GM23248 (cell line): ENCODE measurements around the gene ZBED5. TPM values are rescaled to one million over a fixed set of nuclear protein-coding genes. Genes with fewer than 3 reads are reported as not detected.
A peak's percentile ranks its signal among the peaks of the same experiment; 100 is the strongest.

Experiments
- DNase-seq: peaks from one replicate; pipeline ENCODE4 v3.0.0-alpha.2; 2015
- H2AFZ ChIP-seq: fragments of 200-600 bp; sonication (generic); 2 replicates; pipeline ENCODE4 v1.6.1; 2016; ENCODE audit warnings: antibody characterized with exemption
- H3F3A ChIP-seq: fragments of 200-600 bp; sonication (generic); 2 replicates; pipeline ENCODE4 v1.6.1; 2016; ENCODE audit warnings: mild to moderate bottlenecking, antibody characterized with exemption, mixed run types; ENCODE audit not compliant: insufficient read depth
- H3K27ac ChIP-seq: fragments of 200-600 bp; sonication (generic); 2 replicates; pipeline ENCODE4 v1.5.1; 2016; ENCODE audit warnings: mild to moderate bottlenecking
- H3K27me3 ChIP-seq: fragments of 200-600 bp; sonication (generic); replicated peaks from 2 replicates; pipeline ENCODE4 v1.6.1; 2016; ENCODE audit warnings: mild to moderate bottlenecking; ENCODE audit not compliant: insufficient read depth
- H3K36me3 ChIP-seq: fragments of 200-600 bp; sonication (generic); 2 replicates; pipeline ENCODE4 v1.6.1; 2016; ENCODE audit warnings: low read depth, mild to moderate bottlenecking
- H3K4me1 ChIP-seq: fragments of 200-600 bp; sonication (generic); 2 replicates; pipeline ENCODE4 v1.6.1; 2016; ENCODE audit warnings: mild to moderate bottlenecking; ENCODE audit not compliant: insufficient read depth
- H3K4me2 ChIP-seq: fragments of 200-600 bp; sonication (generic); one replicate; pipeline ENCODE4 v1.6.1; 2016; ENCODE audit warnings: mild to moderate bottlenecking; ENCODE audit not compliant: unreplicated experiment
- H3K4me3 ChIP-seq: fragments of 200-600 bp; sonication (generic); 2 replicates; pipeline ENCODE4 v1.5.1; 2016; ENCODE audit warnings: mild to moderate bottlenecking
- H3K79me2 ChIP-seq: fragments of 200-600 bp; sonication (generic); 2 replicates; pipeline ENCODE4 v1.6.1; 2016; ENCODE audit warnings: mild to moderate bottlenecking; ENCODE audit not compliant: insufficient read depth
- H3K9ac ChIP-seq: fragments of 200-600 bp; sonication (generic); 2 replicates; pipeline ENCODE4 v1.6.1; 2016; ENCODE audit warnings: mild to moderate bottlenecking
- H3K9me2 ChIP-seq: fragments of 200-600 bp; sonication (generic); 2 replicates; pipeline ENCODE4 v1.6.1; 2016; ENCODE audit warnings: mixed run types, mild to moderate bottlenecking, moderate library complexity; ENCODE audit not compliant: insufficient read depth
- H3K9me3 ChIP-seq: fragments of 200-600 bp; sonication (generic); one replicate; pipeline ENCODE4 v1.6.1; 2017; ENCODE audit warnings: low read depth
- H4K20me1 ChIP-seq: fragments of 200-600 bp; sonication (generic); 2 replicates; pipeline ENCODE4 v1.6.0; 2016; ENCODE audit not compliant: insufficient read depth
- EZH2 ChIP-seq: fragments of 200-600 bp; sonication (generic); IDR thresholded peaks from 2 replicates; pipeline ENCODE4 v1.6.1; 2018; ENCODE audit warnings: antibody characterized with exemption, mild to moderate bottlenecking; ENCODE audit not compliant: insufficient read depth, poor library complexity, severe bottlenecking
- EZH2phosphoT487 ChIP-seq: fragments of 200-600 bp; sonication (generic); IDR thresholded peaks from 2 replicates; pipeline ENCODE4 v1.6.1; 2018; ENCODE audit warnings: antibody characterized with exemption, moderate library complexity, mild to moderate bottlenecking, low read depth; ENCODE audit not compliant: insufficient read depth
- WGBS, 2 experiments: methylation state at CpG; one replicate each; pipeline ENCODE4 v1.1.6; 2015 to 2017; ENCODE audit warnings: low lambda C conversion rate in 2 of 2, low coverage in 1 of 2; ENCODE audit errors: missing lambda C conversion rate in 2 of 2; 5-methylcytosine and 5-hydroxymethylcytosine counted together
- in situ Hi-C: fragments of 300-500 bp; cut with MboI; formaldehyde crosslinking; loops from 2 replicates; pipeline ENCODE4 v1.15.0; 2020
- polyA plus RNA-seq: library from polyadenylated mRNA; unstranded; fragments of >200 nt; fragmentation: Nextera tagmentation; extraction: Ambion mirVana; gene quantifications from 2 replicates; pipeline ENCODE4 v1.2.1, GENCODE V29; 2016
- total RNA-seq: library from RNA; depleted of rRNA; stranded (reverse); fragments of >200 nt; shearing (Covaris generic); gene quantifications from 2 replicates; pipeline ENCODE4 v1.2.3, GENCODE V29; 2014

ZBED5 gene
- total and polyA plus RNA-seq, 2 experiments from 2014 or later, result 25.6 to 27.8 TPM

DNA sequence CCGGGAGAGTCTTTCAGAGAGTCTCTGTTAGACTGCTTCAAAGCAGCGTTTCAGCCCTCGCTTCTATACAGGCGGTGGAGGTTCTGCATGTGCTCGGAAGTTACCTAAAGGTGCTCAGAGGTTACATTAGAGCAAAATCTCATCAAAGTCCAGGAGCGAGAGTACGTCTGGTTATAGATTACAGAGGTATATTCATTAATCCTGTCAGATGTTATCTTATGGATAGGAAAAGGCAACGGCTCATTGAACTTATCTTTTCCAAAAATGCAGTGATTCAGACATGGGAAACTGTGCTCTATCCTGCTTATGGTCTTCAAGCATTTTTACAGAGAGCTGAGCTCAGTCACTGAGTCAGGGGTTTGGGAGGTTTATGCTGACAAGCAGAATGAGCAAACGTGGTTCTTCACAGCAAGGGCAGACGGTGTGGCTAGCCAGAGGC is 9.1 kb upstream of the ZBED5 start:
- Histone ChIP-seq H3K4me3 (no peak overlapping the region; the same call in 1 of the 2 replicates), H3K9me2 (no peaks in the 10 kb centered on the region), H3K27ac (peak overlapping the region; percentile 49), H3F3A (peaks cover 14% of the 10 kb centered on the region), H3K27me3 (no peaks in the 10 kb centered on the region), H3K4me1 (peaks cover 11% of the 10 kb centered on the region), H4K20me1 (no peaks in the 10 kb centered on the region), H3K4me2 (peak overlapping the region; percentile 38), H3K9ac (peak overlapping the region; percentile 39), H3K36me3 (no peaks in the 10 kb centered on the region), H2AFZ (peak overlapping the region; percentile 56), H3K79me2 (no peaks in the 10 kb centered on the region), H3K9me3 (no peaks in the 10 kb centered on the region)
- in situ Hi-C loops, result no loop called here
- DNase-seq, result peak; percentile 88
- no peak for TF ChIP-seq EZH2
- TF ChIP-seq EZH2phosphoT487, result no peak
- WGBS, 2 experiments, result 55 to 58% methylated on average over 10 of the region's 10 CpGs

DNA sequence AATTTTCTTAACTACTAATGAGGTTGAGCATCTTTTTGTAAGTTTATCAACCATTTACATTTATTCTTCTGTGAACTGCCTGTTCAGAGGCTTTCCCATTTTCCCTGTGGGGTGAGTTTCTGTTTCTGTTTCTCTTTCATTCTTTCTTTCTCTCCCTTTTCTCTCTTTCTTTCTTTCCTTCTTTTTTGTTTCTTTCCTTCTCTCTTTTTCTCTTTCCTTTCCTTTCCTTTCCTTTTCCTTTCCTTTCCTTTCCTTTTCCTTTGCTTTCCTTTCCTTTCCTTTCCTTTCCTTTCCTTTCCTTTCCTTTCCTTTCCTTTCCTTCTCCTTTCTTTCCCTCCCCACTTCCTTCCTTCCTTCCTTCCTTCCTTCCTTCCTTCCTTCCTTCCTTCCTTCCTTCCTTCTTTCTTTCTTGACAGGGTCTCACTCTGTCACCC is 8.0 kb upstream of the ZBED5 start:
- no peak overlapping the region for H3K4me3 ChIP-seq
- in situ Hi-C loops, result no loop called here
- H3K9me3 ChIP-seq, result no peaks in the 10 kb centered on the region
- H2AFZ ChIP-seq, result no peak overlapping the region
- H3K36me3 ChIP-seq, result no peaks in the 10 kb centered on the region
- no peaks in the 10 kb centered on the region for H3K9me2 ChIP-seq
- H3K27ac ChIP-seq, result no peak overlapping the region
- H3F3A ChIP-seq, result peaks cover 14% of the 10 kb centered on the region
- no peaks in the 10 kb centered on the region for H3K27me3 ChIP-seq
- no peaks in the 10 kb centered on the region for H4K20me1 ChIP-seq
- peaks cover 3% of the 10 kb centered on the region for H3K79me2 ChIP-seq
- H3K4me2 ChIP-seq, result no peak overlapping the region
- peaks cover 11% of the 10 kb centered on the region for H3K4me1 ChIP-seq
- no peak for DNase-seq
- TF ChIP-seq EZH2phosphoT487, result no peak
- TF ChIP-seq EZH2, result no peak
- no peak overlapping the region for H3K9ac ChIP-seq

DNA sequence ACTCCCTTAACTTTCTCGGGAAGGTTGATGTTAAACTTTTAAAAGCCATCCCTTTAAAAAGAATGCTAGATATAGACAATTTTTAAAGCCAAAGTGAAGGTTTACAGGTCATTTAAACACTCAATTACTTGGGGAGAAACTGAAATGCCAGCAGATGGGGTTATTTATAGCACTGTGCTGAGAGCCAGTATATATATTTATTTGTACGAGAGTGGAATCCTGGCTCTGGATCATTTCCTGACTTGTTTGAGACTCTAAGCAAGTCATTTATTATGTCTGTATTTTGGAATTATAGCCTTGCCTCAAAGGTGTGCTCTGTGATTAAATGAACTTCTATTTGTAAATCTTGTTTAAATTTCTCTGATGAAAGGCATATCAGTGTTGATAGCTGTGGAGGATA is 6.8 kb upstream of the ZBED5 start:
- no peak overlapping the region for H3K9ac ChIP-seq
- no peak overlapping the region for H3K4me2 ChIP-seq
- H4K20me1 ChIP-seq, result no peaks in the 10 kb centered on the region
- H3K9me2 ChIP-seq, result no peaks in the 10 kb centered on the region
- WGBS, 2 experiments, result 95 to 97% methylated on average over 2 of the region's 2 CpGs
- no peak for TF ChIP-seq EZH2phosphoT487
- no peak for TF ChIP-seq EZH2
- no peak overlapping the region for H2AFZ ChIP-seq
- H3K27ac ChIP-seq, result no peak overlapping the region
- no peaks in the 10 kb centered on the region for H3K27me3 ChIP-seq
- peaks cover 12% of the 10 kb centered on the region for H3K4me1 ChIP-seq
- H3F3A ChIP-seq, result peaks cover 14% of the 10 kb centered on the region
- H3K4me3 ChIP-seq, result no peak overlapping the region
- DNase-seq, result no peak
- H3K36me3 ChIP-seq, result no peaks in the 10 kb centered on the region
- H3K79me2 ChIP-seq, result peaks cover 15% of the 10 kb centered on the region
- no peaks in the 10 kb centered on the region for H3K9me3 ChIP-seq
- in situ Hi-C loops, result no loop called here

DNA sequence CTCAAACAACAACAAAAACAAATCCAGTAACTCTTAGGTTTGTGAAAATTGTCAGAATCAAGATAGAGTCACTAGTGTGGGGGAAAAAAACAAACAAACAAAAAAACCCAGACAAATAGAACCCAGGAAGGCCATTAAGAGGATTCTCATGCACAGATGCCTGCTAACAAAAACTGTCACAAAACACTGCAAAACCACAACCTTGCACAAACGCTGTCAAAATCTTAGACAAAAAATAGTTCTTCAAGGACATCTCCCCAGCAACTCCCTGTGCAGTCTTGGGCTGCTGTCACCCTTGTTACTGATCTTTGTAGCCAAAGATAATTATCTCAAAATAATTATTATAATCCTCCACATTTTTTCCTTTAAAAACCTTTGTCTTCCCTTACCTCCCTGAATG is 4.6 kb upstream of the ZBED5 start:
- 84 to 95% methylated on average over 1 of the region's 1 CpG for WGBS, 2 experiments

DNA sequence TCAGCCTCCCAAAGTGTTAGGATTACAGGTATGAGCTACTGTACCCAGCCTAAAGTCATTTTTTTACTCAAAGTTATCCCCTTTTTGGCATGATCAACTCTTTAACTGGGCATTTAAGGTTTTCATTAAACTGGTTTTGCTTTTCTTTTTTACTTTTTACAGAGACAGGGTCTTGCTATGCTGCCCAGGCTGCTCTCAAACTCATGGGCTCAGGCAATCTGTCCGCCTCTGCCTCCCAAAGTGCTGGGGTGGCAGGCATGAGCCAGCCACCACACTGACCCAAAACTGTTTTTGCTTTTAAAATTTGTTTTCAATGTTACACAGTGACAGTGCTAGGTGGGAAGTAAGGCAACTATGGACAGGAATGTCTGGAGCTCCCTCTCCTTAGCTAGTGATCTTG is 3.9 kb upstream of the ZBED5 start:
- Histone ChIP-seq H3K4me2 (no peak overlapping the region), H3K4me3 (no peak overlapping the region), H3K27me3 (no peaks in the 10 kb centered on the region), H3K36me3 (no peaks in the 10 kb centered on the region), H3K9ac (no peak overlapping the region), H4K20me1 (no peaks in the 10 kb centered on the region), H2AFZ (no peak overlapping the region), H3K9me3 (no peaks in the 10 kb centered on the region), H3K27ac (no peak overlapping the region), H3F3A (peaks cover 19% of the 10 kb centered on the region), H3K79me2 (peaks cover 23% of the 10 kb centered on the region), H3K4me1 (peaks cover 9% of the 10 kb centered on the region), H3K9me2 (no peaks in the 10 kb centered on the region)
- no peak for TF ChIP-seq EZH2phosphoT487
- no peak for TF ChIP-seq EZH2
- in situ Hi-C loops, result no loop called here
- no peak for DNase-seq
- 96 to 100% methylated on average over 1 of the region's 1 CpG for WGBS, 2 experiments

More for the DNA sequence above, 4.6 kb upstream of the ZBED5 start:
- no peak overlapping the region for H3K4me2 ChIP-seq
- H3K36me3 ChIP-seq, result no peaks in the 10 kb centered on the region
- TF ChIP-seq EZH2, result no peak
- no peak for TF ChIP-seq EZH2phosphoT487
- H3K4me1 ChIP-seq, result peaks cover 14% of the 10 kb centered on the region
- no peak overlapping the region for H2AFZ ChIP-seq
- no peaks in the 10 kb centered on the region for H3K9me2 ChIP-seq
- in situ Hi-C loops, result no loop called here
- no peaks in the 10 kb centered on the region for H4K20me1 ChIP-seq
- H3K4me3 ChIP-seq, result no peak overlapping the region
- no peak overlapping the region for H3K27ac ChIP-seq
- peaks cover 19% of the 10 kb centered on the region for H3F3A ChIP-seq
- peaks cover 16% of the 10 kb centered on the region for H3K79me2 ChIP-seq
- no peak overlapping the region for H3K9ac ChIP-seq
- no peak for DNase-seq
- no peaks in the 10 kb centered on the region for H3K9me3 ChIP-seq
- H3K27me3 ChIP-seq, result no peaks in the 10 kb centered on the region
